ENCODE results near the gene SH3PXD2A.

The SH3PXD2A gene

DNA sequence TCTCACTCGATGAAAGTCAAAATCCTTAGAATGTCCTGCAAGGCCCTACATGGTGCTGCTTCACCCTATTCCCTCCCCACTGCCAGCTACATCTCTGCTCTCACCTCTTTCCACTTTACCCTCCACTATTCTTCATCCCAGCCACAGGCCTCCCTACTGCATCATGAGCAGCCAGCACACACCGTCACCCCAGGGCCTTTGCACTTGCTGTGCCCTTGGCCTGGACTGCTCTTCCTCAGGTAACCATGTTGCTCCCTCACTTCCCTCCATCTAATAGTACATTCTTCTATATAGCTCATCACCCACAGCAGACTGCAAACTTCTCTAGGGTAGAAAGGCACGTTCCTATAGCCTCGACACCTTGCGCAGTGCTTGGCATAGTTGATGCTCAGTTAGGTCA is 167.7 kb downstream of the SH3PXD2A start:
- TF ChIP-seq POLR2A (IDR thresholded peaks at IDR 0.05; ENCODE audit: low read depth, low read length) = no peak
- no peak for FAIRE-seq
- no peak for DNase-seq (ENCODE audit: insufficient read length, low spot score)

GRCh38 chr10:103687172-103687571 is 168.2 kb downstream of the SH3PXD2A start:
- DNase-seq (ENCODE audit: insufficient read length, low spot score) (no peak), FAIRE-seq (no peak)
- no peak for TF ChIP-seq POLR2A (IDR thresholded peaks at IDR 0.05; ENCODE audit: low read depth, low read length)

GRCh38 chr10:103685880-103686669 is 169.3 kb downstream of the SH3PXD2A start:
- no peak for TF ChIP-seq POLR2A (IDR thresholded peaks at IDR 0.05; ENCODE audit: low read depth, low read length)
- FAIRE-seq = no peak
- peak; percentile 93 for DNase-seq (ENCODE audit: insufficient read length, low spot score)

DNA sequence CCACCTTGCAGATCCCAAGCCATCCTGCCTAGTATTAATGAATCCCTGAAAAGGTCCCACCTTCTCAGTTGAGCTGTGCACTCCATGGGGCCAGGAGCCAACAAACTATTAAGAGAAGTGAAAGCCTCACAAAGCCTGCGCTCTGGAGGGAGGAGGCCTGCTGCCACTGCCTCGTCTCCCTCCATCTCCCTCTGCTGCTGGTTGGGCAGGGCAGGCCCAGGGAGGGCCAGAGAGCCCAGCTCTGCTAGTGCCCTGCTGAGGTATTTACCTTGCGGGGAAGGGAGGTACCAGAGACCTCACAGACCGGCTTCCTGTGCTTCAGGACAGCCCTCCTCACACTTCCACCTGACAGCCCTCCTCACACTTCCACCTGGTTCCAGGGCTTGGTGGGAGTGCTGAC is 171.5 kb downstream of the SH3PXD2A start:
- TF ChIP-seq POLR2A (IDR thresholded peaks at IDR 0.05; ENCODE audit: low read depth, low read length) = no peak
- DNase-seq (ENCODE audit: insufficient read length, low spot score) = no peak
- FAIRE-seq = no peak

DNA sequence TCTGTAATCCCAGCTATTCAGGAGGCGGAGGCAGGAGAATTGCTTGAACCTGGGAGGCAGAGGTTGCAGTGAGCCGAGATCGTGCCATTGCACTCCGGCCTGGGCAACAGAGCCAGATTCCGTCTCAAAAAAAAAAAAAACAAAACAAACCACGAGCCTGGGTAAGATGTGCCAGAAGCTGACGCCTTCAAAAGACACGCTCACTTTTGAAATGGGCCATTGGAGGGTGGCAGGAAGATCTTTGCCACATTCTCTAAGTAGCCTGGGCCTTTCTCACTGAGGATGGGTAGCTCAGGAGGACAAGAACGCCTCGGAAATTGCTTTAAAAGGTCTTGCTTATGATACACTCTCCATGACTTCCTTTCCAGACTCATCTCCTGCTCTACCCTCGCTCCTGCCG is 172.7 kb downstream of the SH3PXD2A start:
- DNase-seq (ENCODE audit: insufficient read length, low spot score) = no peak
- no peak for FAIRE-seq

DNA sequence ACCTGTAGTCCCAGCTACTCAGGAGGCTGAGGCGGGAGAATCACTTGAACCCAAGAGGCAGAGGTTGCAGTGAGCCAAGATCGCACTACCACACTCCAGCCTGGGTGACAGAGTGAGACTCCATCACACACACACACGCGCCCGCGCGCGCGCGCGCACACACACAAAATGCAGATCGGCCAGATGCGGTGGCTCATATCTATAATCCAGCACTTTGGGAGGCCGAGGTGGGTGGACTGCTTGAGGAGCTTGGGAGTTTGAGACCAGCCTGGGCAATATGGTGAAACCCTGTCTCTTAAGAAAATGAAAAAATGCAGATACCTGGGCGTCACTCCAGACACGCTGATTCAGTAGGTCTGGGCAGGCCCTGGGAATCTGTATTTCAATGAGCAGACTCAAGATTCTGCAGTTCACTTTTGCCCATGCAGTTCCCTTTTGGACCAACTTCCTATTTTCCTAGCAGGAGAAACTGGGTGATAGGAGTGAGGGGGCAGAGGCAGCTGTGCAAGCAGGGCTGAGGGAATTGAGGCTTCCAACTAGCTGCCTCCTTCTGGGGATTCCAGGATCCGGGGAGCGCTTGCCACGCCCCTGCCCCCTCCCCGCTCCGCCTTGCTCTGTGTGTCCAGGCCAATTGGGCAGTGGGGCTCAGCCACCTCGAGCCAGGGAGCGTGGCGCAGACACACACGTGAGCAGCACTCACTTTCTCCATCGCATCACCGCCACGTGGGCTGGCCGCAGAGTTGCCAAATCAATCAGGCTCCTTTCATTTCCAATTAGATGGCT is 173.6 kb downstream of the SH3PXD2A start:
- TF ChIP-seq POLR2A (IDR thresholded peaks at IDR 0.05; ENCODE audit: low read depth, low read length) = no peak
- FAIRE-seq (no peak), DNase-seq (ENCODE audit: insufficient read length, low spot score) (no peak)

More for the DNA sequence above, 172.7 kb downstream of the SH3PXD2A start:
- no peak for TF ChIP-seq POLR2A (IDR thresholded peaks at IDR 0.05; ENCODE audit: low read depth, low read length)

DNA sequence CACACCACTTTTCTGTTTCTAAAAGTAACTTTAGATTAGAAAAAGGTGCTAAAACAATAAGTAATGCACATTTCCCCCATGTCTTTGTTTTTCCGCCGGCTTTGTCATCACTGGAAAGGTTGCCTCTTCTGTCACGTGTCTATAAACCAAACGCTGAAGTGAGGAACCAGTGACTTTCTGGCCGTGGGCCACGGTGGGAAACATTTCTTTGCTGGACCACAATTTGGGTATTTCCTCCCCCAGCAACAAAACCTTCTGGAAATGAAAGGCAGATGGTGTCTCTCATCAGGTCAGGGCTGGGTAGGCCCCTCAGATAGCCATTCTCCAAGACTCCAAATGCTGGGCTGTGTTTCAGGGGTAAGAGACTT is 174.5 kb downstream of the SH3PXD2A start:
- FAIRE-seq (no peak), DNase-seq (ENCODE audit: insufficient read length, low spot score) (no peak)
- TF ChIP-seq POLR2A (IDR thresholded peaks at IDR 0.05; ENCODE audit: low read depth, low read length) = no peak

GRCh38 chr10:103679096-103679790 is 176.1 kb downstream of the SH3PXD2A start:
- DNase-seq (ENCODE audit: insufficient read length, low spot score) (no peak), FAIRE-seq (no peak)

DNA sequence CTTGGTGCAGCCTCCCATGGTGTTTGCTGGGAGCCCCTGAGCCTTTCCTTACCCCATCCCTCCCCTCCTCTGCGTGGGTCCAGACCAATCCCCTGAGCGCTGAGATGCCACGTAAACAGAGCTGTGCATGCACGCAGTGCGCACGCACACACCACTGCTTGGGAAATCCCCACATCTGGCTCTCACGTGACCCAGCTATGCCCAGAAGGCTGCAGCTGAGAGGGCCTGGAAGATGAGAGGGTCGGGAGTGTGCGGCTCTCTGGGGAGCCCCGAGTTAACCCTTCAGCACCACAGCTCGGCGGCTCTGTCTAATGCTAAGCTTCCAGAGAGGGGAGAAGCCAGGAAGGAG is 177.2 kb downstream of the SH3PXD2A start:
- TF ChIP-seq POLR2A (IDR thresholded peaks at IDR 0.05; ENCODE audit: low read depth, low read length) = no peak
- DNase-seq (ENCODE audit: insufficient read length, low spot score) (no peak), FAIRE-seq (no peak)

More at GRCh38 chr10:103679096-103679790, 176.1 kb downstream of the SH3PXD2A start:
- no peak for TF ChIP-seq POLR2A (IDR thresholded peaks at IDR 0.05; ENCODE audit: low read depth, low read length)

DNA sequence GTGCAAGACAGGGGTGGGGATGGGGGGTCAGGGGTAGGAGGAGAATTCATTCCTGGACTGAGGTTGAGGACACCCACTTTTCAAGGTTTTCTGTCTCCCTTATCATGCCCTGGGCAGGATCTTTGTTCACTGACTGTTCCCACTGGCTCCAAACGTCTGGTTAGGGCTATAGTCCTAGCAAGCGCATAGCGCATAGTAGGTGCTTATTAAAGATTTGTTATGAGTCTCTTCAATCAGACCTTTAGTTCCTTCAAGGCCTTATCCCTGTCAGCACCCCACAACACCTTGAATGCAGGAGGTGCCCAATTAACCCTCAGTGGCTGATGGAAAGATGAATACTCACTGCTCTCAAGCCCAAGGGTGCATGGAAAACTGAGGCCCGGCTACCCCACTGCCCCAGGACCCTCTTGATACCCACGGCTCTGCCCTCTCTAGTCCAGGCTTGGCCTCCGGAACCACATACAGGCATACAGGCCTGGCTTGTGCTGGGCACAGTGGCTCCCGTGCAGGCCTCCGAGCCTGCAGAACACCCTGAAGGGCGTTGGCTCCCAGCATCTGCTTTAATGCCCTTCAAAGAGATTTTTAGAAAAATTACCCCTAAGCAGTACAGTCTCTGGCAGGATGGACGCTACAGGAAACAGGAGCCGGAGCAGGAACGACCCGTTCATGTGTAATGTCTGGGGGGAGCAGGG is 177.7 kb downstream of the SH3PXD2A start:
- no peak for FAIRE-seq
- no peak for TF ChIP-seq POLR2A (IDR thresholded peaks at IDR 0.05; ENCODE audit: low read depth, low read length)

GRCh38 chr10:103676851-103677417 is 178.4 kb downstream of the SH3PXD2A start:
- no peak for TF ChIP-seq POLR2A (IDR thresholded peaks at IDR 0.05; ENCODE audit: low read depth, low read length)
- FAIRE-seq (no peak), DNase-seq (ENCODE audit: insufficient read length, low spot score) (no peak)

More for the DNA sequence above, 177.7 kb downstream of the SH3PXD2A start:
- DNase-seq (ENCODE audit: insufficient read length, low spot score) = no peak

- DNase-seq (ENCODE audit: insufficient read length, low spot score) (no peak), FAIRE-seq (no peak)
- TF ChIP-seq POLR2A (IDR thresholded peaks at IDR 0.05; ENCODE audit: low read depth, low read length) = no peak
These were observed 179.2 kb downstream of the SH3PXD2A start for GRCh38 chr10:103676058-103676785.

- FAIRE-seq (no peak), DNase-seq (ENCODE audit: insufficient read length, low spot score) (no peak)
- no peak for TF ChIP-seq POLR2A (IDR thresholded peaks at IDR 0.05; ENCODE audit: low read depth, low read length)
These were observed 181.8 kb downstream of the SH3PXD2A start for GRCh38 chr10:103673606-103674005.

All from H54 (cell line).